Cortex of kidney (tissue), 1 donor: Measurements from ENCODE around the gene MAPKAPK3.

Experiments
- DNase-seq: peaks from one replicate; lab custom pipeline; 2025; lab: John Stamatoyannopoulos, UW

Gene MAPKAPK3

GRCh38 chr3:50627407-50628051, 10.6 kb downstream of the MAPKAPK3 start:
- DNase-seq = no peak

DNA sequence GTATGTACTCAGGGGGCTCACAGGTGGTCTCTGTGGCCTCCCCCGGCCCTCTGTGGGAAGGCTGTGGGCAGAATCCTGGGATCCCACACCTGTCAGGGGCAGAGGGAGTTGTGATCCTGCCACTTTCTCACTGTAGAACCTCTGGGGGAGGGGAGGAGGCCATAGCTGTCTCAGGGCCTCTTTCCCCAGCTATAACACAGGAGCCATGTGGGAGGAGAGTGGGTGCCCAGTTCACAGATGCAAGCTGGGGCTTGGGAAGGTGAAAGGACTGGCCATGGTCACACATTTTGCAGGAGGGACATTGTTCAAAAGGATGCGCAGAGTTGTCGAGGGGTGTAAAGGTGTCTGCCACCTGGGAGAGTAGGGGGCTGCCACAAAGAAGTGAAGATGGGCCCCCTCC, 11.7 kb downstream of the MAPKAPK3 start:
- DNase-seq = no peak

DNA sequence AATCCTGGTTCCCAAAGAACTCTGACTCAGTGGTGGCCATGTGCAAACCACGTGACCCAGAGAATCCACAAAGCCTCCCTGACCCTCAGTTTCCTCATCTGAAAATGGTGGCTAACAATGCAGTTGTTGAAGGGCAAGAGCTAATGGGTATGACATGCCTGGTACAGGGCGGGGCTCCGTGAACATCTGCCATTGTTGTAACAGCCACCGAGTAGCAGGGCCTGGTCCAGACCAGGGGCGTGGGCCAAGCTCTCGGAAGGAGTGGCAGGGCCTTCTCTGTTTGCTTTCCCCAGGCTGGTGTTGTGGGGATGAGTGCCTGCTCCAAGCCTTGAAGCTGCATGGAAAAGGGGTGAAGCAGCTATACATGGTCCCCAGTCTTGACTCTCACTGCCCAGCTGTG, 13.4 kb downstream of the MAPKAPK3 start:
- no peak for DNase-seq

- no peak for DNase-seq
These were observed 13.9 kb downstream of the MAPKAPK3 start for GRCh38 chr3:50630877-50631276.

GRCh38 chr3:50632450-50632849, 15.5 kb downstream of the MAPKAPK3 start:
- no peak for DNase-seq

DNA sequence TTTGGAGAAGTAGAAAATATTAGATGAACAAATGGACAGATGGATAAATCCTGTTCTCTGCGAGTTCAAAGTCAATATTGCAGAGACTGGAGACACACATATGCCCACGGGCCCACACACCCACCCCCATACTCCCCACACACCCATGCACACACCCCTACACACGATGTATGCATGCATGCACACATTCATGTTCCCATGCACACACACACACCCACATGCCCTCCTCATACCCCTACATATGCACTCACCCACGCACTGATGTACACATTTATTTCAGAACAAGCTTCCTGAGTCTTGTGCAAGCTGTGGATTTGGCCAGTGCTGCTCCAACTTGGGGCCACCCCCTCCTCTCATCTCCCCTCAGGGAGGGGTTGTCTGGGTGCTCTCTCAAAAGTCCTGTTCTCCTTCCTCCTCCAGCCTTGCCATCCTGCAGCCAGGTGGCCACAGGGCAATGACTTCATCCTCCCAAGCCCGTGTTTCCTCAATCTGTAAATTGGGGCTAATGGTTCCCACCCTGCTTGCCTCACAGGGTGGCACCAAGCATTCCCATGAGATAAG, 16.4 kb downstream of the MAPKAPK3 start:
- no peak for DNase-seq

- no peak for DNase-seq
These were observed 18.1 kb downstream of the MAPKAPK3 start for GRCh38 chr3:50635066-50635465.

GRCh38 chr3:50637011-50637410, 20.1 kb downstream of the MAPKAPK3 start:
- DNase-seq = no peak

GRCh38 chr3:50637945-50638344, 21.0 kb downstream of the MAPKAPK3 start:
- no peak for DNase-seq

GRCh38 chr3:50639055-50639494, 22.1 kb downstream of the MAPKAPK3 start:
- DNase-seq = no peak

GRCh38 chr3:50642382-50642781, 25.4 kb downstream of the MAPKAPK3 start:
- DNase-seq = no peak

GRCh38 chr3:50644561-50644960, 27.6 kb downstream of the MAPKAPK3 start:
- no peak for DNase-seq

- DNase-seq = no peak
These were observed 28.4 kb downstream of the MAPKAPK3 start for GRCh38 chr3:50645378-50645777.

DNA sequence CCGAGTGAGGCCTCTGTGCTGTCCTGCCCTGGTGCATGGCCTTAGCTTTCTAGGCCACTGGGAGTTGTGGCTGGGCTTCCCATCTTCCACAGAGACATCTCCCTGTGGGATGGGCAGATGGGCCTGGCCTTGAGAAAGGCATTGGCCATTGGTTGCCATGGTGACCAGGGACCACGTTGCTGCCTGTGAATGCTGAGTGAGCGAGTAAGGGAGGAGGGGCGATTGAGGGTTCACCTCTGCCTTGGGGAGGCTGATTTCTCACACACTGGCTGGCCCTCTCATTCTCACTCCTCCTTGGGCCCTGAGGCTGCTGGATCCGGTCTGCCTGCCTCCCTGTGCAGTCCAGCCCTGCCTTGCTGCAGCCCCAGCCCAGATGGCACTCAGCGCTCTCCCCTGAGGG, 31.4 kb downstream of the MAPKAPK3 start:
- DNase-seq = no peak

GRCh38 chr3:50648944-50649343, 32.0 kb downstream of the MAPKAPK3 start:
- DNase-seq = no peak

- no peak for DNase-seq
These were observed 32.5 kb downstream of the MAPKAPK3 start for GRCh38 chr3:50649451-50649931.

DNA sequence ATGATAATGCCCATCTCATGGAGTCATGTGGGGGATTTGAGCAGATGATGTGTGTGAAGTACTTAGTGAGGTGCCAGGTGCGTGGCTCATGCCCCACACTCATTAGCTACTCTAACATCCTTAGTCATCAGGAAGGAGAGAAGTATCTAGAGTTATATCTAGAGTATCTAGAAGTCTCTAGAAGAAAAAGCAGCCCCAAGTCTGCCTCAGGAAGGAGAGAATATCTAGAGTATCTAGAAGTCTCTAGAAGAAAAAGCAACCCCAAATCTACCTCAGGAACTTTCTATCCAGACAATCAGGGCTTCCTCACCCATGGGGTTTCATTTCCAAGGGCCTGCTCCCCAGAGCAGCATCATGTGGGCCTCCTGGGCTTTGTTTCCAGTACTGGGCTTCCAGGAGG, 33.1 kb downstream of the MAPKAPK3 start:
- no peak for DNase-seq

DNA sequence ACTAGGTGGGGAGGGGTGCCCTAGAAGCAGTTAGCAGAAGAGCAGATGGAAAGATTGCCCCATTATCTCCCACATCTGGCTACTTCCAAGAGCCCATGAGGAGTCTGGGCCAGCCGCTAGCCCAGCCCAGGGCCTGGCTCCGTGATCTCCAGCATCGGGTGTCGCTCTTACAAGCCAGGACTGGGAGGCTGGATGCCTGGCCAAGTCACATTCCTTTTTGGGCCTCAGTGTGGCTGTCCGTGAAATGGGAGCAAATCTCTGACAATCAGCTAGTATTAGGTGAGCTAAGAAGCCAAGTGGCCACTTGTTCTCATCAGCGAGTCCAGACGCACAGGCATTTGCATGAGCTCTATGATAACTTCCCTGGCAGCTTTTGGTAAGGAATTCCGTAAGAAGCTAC, 34.5 kb downstream of the MAPKAPK3 start:
- no peak for DNase-seq

GRCh38 chr3:50651920-50652529, 35.1 kb downstream of the MAPKAPK3 start:
- no peak for DNase-seq

DNA sequence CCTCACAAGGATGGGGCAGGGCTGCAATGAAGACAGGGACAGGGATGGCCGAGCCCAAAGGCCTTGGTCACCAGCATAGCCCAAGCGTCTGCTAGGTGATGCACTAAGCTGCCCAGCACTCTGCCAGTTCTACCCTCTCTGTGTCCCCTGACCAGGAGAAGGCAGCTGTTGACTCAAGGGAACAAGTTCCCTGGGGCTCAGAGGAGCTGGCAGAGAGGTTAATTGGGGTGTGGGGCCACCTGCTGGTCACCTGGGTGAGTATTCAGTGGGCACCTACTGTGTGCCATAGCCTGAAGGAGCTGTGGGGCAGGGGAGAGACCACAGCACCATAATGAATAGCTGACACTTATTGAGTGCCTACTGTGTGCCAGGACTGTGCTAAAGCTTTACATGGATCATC, 35.8 kb downstream of the MAPKAPK3 start:
- DNase-seq = no peak

DNA sequence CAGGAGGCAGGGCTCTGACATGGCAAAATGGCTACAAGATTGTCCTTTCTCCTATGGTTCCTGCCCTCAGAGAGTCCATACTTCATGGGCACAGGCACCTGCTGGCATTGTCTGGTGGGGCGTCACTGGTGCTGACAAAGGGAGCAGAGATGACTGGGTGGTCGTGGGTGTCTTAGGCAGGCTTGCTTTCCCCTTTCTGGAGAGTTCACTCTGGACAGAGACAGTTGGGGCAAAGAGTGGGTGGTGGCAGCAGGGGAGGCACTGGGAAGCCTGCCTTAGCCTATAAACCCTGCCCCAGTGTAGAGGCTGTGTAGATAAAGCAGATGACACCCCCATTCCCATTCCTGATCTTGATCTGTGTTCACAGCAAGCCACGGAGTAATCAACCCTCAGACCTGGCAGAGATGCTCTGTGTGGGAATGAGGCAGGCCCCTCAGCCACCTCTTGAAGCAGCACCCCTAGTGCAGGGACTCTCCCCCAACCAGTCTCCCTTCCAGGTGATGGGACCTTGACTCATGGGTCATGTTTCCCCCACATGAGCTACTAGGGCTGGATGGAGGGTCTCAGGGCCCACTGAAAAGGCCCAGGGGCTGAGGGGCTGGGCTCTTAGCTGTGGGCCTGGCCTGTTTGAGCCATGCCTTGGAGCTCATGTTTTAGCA, 37.1 kb downstream of the MAPKAPK3 start:
- DNase-seq = no peak

DNA sequence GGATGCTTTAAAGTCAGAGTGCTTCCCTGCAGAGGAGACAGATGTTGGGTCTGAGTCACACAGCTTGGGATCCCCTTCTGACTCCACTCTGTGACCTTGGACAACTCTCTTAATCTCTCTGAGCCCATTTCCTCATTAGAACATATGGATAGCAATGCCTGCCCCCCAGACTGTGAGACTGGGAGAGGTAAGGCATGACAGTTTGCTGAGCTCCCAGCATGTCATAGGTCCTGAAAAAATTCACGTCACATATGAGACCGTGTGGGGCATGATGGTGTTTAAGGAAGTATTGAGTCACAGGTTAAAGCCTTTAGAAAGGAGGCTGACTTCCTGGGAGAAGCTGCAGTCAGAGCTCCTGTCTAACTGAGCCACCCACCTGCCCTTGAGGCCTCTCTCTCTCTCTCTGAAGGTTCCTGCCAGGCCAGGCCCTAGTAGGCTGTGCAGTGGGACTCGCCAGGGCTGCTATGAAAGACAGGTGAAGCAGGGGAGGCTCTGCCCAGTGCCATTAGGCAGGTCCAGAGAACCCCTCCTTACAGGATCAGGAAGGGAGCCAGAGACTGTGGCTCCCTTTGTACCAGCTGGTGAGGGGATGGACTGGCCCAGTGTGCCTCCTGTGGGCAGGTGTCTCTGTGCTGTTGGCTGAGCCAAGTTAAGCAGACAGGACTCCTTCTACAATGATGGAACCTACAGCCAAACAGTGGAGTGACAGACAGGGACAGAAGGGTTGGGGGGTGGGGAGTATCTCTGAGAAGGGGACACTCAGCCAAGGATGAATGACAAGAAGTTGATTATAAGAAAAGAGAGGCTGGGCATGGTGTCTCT, 38.3 kb downstream of the MAPKAPK3 start:
- DNase-seq = no peak
